ENCODE data around the gene SAP25. TPM values are rescaled to one million over a fixed set of nuclear protein-coding genes. Genes with fewer than 3 reads are reported as not detected.

Gene SAP25
- total and polyA plus RNA-seq, 2 of the 4 experiments (the other 2 are of a cell fraction), result 1.8 TPM; not detected in 1

GRCh38 chr7:100582650-100583049, 8.9 kb upstream of the SAP25 start:
- H3K36me3 ChIP-seq (ENCODE audit: control insufficient read depth, insufficient read depth, low read length), result peaks cover 46% of the 10 kb centered on the region
- peak overlapping the region; percentile 96 for H3K14ac ChIP-seq (replicated peaks; ENCODE audit: low read depth, low read length)
- H3K9me3 ChIP-seq (ENCODE audit: control insufficient read depth, insufficient read depth, low read length), result no peaks in the 10 kb centered on the region
- no peak overlapping the region for H2BK15ac ChIP-seq (ENCODE audit: low read depth, low read length)
- peaks cover 5% of the 10 kb centered on the region for H3K9me1 ChIP-seq (ENCODE audit: insufficient read depth, low read length)
- WGBS, 2 experiments (ENCODE audit: extremely low coverage in 2 of 2, insufficient read length in 1 of 2), result 80% methylated on average over 1 of the region's 11 CpGs; no CpG with 5 or more reads in 1 of the 2 experiments
- 0 out of 2 replicates have a peak overlapping the region, but pooled peaks have one; percentile 3 for H3K56ac ChIP-seq (ENCODE audit: extremely low read depth, insufficient read depth, low read length)
- peaks cover 17 to 70% of the 10 kb centered on the region in 2 experiments for H3K79me1 ChIP-seq (ENCODE audit: low read depth in 1 of 2, low read length in 2 of 2)
- no peak overlapping the region for H4K5ac ChIP-seq (ENCODE audit: low read depth, low read length)
- no peak overlapping the region for H3K4me3 ChIP-seq (ENCODE audit: insufficient read depth, low read depth, low read length)
- peak overlapping the region; percentile 98 for H2AK9ac ChIP-seq (replicated peaks; ENCODE audit: low read depth, low read length, poor library complexity)
- peak overlapping the region; percentile 77; the same call in 1 of the 2 replicates for H2AK5ac ChIP-seq (ENCODE audit: low read depth, low read length)
- no peak overlapping the region; the same call in 1 of the 2 replicates for H3K18ac ChIP-seq (ENCODE audit: low read depth, low read length)
- ChIA-PET POLR2A (ENCODE audit: unreplicated experiment) (interaction anchor here (0.6 kb wide), 2 partner anchors 129 to 635 kb away, joined by 3 to 4 read pairs; partner anchors contain the start of gene PLOD3), CTCF (interaction anchor here (0.5 kb wide), 1 partner anchor 114 kb away, joined by 3 read pairs; no protein-coding TSS in a partner anchor)
- ATAC-seq (ENCODE audit: low read depth) (no peak), DNase-seq (no peak)
- peak overlapping the region; percentile 96; the same call in 1 of the 2 replicates for H2BK120ac ChIP-seq (ENCODE audit: low read depth, low read length)
- no TSS peak for BruUV-seq (replicated peaks)
- H4K20me1 ChIP-seq (ENCODE audit: insufficient read depth, low read length), result peaks cover 39% of the 10 kb centered on the region
- peaks cover 12% of the 10 kb centered on the region for H3K4me1 ChIP-seq (ENCODE audit: control insufficient read depth, insufficient read depth, low read length)
- peak overlapping the region; percentile 88; the same call in 1 of the 2 replicates for H3K4me2 ChIP-seq (ENCODE audit: low read depth, low read length)
- H4K8ac ChIP-seq (ENCODE audit: low read depth in 2 of 2, low read length in 2 of 2), result peak overlapping the region in 1 of 2 experiments; percentile 77; a peak in 1 of 4 replicates
- H2BK20ac ChIP-seq (ENCODE audit: low read depth, low read length), result peak overlapping the region; percentile 38
- H2BK5ac ChIP-seq (ENCODE audit: low read depth, low read length, poor library complexity, severe bottlenecking), result no peak overlapping the region
- H3K9ac ChIP-seq (ENCODE audit: low read depth, low read length), result peak overlapping the region; percentile 91; the same call in 1 of the 2 replicates
- in situ Hi-C loops (cut with MboI; ENCODE audit: low sequenced_read_pairs), result loop anchor here (25.0 kb wide), 1 partner anchor 280 kb away; the partner anchor contains the start of genes SLC12A9 and TRIP6
- peak overlapping the region; percentile 96 for H3K27ac ChIP-seq (ENCODE audit: insufficient read depth, low read length)
- 0 out of 2 replicates have a peak overlapping the region, but pooled peaks have one; percentile 14 for H4K91ac ChIP-seq (ENCODE audit: insufficient read depth, low read depth, low read length)
- peak overlapping the region; percentile 27 for H2AFZ ChIP-seq (replicated peaks; ENCODE audit: low read length, poor library complexity)
- TF ChIP-seq RCOR1 (IDR thresholded peaks at IDR 0.05; ENCODE audit: insufficient replicate concordance, low read length) (no peak), CTCF (conservative IDR thresholded peaks at IDR 0.05; ENCODE audit: low read depth, low read length) (no peak), RFX5 (IDR thresholded peaks at IDR 0.05; ENCODE audit: low read depth, low read length) (no peak)
- H3K27me3 ChIP-seq (ENCODE audit: control insufficient read depth, insufficient read depth, low read length), result no peaks in the 10 kb centered on the region
- intact Hi-C loops (cut with micrococcal nuclease), result loop anchor here (10.0 kb wide), 1 partner anchor 252 kb away; no protein-coding TSS in a partner anchor
- peak overlapping the region; percentile 60 for H3K23ac ChIP-seq (ENCODE audit: low read depth, low read length)
- peak overlapping the region; percentile 99; the same call in 1 of the 2 replicates for H3K4ac ChIP-seq (ENCODE audit: low read depth, low read length)
- dilution Hi-C loops (cut with HindIII; ENCODE audit: low sequenced_read_pairs, unreplicated experiment), result no loop called here
